Gastrocnemius medialis (tissue), 4 donors: ENCODE results near the gene DPP10.

Experiments used
- CTCF ChIP-seq, 5 experiments: fragments of 450-650 bp in 3 of 5; fragments of 200-600 bp in 2 of 5; sonication (generic) in 2 of 5; IDR thresholded peaks in 4 of 5; conservative IDR thresholded peaks in 1 of 5; 1 replicate in 4 of 5; 2 replicates in 1 of 5; pipeline ENCODE4 v1.5.1; 2016 to 2019; ENCODE audit warnings: antibody characterized with exemption in 5 of 5, mild to moderate bottlenecking in 3 of 5, moderate library complexity in 3 of 5
- POLR2A ChIP-seq, 2 donors: fragments of 450-650 bp; IDR thresholded peaks; one replicate each; pipeline ENCODE4 v1.6.1; 2017; ENCODE audit warnings: antibody characterized with exemption in 2 of 2, mild to moderate bottlenecking in 2 of 2, moderate library complexity in 2 of 2

- TF ChIP-seq CTCF (IDR thresholded peaks at IDR 0.05 in 4 of 5, conservative IDR thresholded peaks at IDR 0.05 in 1 of 5) (no peak), POLR2A (IDR thresholded peaks at IDR 0.05) (no peak)
These were observed 219.8 kb downstream of the DPP10 start for GRCh38 chr2:114661971-114662939.
